GM21367 (cell line): ENCODE data around the gene PTH1R.
"Not testable (repeated sequence)": the region's sequence is repeated elsewhere in the genome, so short reads cannot be mapped to it uniquely, and the experiment has no call there.

Experiments used
- ATAC-seq: cut with Tn5 transposase; IDR thresholded peaks from one replicate; pipeline ENCODE4 v1.9.1; 2021; ENCODE audit not compliant: unreplicated experiment

Gene PTH1R

DNA sequence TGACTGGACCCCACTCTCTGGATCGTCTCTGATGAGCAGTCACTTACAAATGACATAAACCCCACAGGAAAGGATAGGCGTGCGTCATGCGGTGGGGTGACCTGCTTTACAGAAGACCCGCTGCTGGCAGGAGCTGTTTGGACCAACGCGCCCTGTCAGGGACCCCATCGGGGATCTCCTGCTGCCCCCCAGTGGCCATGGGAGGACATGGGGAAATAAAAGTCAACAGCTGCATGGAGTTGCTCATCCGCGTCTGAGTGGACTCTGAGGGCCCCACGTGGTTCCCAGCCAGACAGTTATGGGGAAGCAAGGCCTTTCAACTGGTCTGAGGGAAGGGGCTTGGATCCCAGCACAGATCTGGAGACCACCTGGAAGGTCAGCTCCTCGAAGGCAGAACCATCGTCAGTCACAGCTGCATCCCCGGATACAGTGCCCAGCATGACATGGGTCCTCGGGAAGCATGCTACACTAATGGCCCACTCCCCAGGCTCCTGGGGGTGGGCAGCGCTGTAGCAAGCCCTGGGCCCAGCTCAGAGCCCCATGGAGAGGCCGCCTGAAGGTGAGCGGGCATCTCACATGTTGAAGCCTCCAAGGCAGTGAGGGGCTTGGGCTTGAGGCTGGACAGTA lies 32.1 kb downstream of the PTH1R start:
- ATAC-seq = no peak

GRCh38 chr3:46910166-46910760 lies 32.7 kb downstream of the PTH1R start:
- ATAC-seq = no peak

DNA sequence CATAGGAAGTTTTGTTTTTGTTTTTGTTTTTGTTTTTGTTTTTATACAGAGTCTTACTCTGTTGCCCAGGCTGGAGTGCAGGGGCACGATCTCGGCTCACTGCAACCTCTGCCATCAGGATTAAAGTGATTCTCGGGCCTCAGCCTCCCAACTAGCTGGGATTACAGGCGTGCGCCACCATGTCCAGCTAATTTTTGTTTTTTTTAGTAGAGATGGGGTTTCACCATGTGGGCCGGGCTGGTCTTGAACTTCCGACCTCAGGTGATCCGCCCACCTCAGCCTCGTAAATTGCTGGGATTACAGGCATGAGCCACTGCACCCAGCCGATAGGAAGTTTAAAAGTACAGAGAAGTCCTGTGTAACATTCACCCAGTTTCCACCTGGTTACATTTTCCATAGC lies 33.4 kb downstream of the PTH1R start:
- not testable (repeated sequence) for ATAC-seq

- no peak for ATAC-seq
Measured at GRCh38 chr3:46912986-46913385, 35.5 kb downstream of the PTH1R start.

DNA sequence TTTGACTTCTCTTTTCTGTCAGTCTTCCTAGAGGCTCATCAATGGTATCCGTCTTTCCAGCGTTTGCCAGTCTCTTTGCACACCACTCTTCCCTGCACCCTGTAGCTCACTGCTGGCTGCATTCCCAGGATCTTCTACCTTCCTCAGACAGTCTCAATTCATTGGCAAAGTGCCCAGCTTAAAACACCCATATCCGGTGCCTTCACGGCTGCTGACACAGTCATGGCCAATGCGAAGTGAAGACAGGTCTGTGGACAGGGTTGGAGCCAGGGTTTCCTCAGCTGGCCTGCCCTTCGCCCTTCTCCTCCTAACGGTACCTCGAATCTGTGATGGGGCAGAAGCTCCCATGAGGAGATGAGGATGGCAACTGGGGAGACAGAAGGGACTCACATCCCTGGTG lies 36.1 kb downstream of the PTH1R start:
- ATAC-seq = no peak

DNA sequence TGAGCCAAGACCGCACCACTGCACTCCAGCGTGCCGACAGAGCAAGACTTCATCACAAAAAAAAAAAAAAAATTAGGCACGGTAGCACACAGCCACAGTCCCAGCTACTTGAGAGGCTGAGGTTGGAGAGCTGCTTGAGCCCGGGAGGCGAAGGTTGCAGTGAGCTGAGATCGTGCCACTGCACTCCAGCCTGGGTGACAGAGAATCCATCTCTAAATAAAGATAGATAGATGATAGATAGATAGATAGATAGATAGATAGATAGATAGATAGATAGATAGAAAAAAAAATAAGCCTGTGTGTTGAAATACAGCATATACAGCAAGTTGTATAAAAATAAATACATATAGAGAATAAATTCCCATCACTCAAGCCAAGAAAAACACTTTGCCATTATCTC lies 37.3 kb downstream of the PTH1R start:
- no peak for ATAC-seq

DNA sequence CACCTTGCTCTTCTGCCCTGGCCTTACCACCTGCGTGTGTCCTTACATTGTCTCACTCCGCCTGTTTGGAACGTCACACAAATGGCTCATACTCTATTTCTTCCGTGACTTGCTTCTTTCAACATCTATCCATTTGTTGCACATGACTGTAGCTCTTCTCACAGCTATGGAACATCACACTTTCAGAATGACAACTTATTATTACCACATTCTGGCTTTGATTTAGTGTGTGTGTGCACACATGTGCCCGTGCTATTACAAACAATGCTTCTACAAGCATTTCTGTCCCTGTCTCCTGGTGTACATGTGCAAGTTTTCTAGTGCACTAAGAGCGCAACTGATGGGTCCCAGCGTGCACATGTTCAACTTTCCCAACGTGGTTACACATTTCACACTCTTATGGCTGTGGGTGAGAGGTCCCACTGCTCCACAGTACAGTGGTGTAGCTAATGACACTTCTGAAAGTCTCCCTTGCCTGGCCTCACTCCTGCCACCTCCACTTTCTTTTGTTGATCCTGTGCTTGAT lies 37.8 kb downstream of the PTH1R start:
- ATAC-seq = no peak

DNA sequence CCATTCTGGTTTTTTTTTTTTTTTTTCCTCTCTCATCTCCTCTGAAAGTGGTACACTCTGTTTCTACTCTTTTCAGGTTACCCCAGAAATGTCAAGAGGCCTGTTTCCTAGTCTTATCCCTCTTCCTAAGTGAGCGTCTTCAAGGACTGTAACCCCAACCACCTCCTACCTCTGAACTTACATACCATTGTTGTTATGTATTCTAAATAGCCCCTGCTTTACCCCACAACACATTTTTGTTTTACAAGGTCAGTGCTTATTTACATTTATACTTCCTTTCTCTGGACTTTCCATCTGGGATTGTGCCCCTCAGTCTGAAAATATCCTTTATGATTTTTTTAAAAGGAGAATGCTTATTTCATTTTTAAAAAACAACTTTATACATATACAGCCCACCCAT lies 38.8 kb downstream of the PTH1R start:
- ATAC-seq = no peak

DNA sequence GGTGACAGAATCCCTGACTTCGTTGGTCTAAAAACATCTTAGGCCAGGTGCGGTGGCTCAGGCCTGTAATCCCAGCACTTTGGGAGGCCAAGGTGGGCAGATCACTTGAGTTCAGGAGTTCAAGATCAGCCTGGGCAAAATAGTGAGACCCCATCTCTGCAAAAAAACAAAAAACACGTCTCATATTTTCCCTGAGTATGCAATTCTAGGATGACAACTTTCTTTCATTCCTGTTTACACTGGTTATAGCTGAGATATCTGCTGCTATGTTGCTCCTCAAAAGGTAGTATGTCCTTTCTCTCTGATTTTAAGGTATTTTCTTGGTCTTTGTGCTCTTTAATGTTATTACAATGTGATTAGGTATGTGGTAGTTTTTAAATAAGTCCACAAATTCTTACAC lies 39.3 kb downstream of the PTH1R start:
- ATAC-seq = no peak

DNA sequence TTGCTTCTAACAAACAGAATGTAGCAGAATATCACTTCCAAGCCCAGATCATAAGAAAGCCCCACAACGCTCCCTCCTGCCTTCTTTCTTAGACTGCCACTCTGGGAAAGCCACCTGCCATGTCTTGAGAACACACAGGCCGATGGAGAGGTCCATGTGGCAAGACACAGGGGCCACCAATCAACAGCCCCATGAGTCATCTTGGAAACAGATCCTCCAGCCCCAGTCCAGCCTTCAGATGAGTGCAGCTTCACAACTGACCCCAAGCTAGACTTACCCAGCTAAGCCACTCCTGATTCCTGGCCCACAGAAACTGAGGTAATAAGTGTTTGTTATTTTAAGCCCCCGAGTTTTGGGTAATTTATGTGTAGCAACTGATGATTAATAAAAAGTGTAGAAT lies 39.7 kb downstream of the PTH1R start:
- ATAC-seq = no peak

DNA sequence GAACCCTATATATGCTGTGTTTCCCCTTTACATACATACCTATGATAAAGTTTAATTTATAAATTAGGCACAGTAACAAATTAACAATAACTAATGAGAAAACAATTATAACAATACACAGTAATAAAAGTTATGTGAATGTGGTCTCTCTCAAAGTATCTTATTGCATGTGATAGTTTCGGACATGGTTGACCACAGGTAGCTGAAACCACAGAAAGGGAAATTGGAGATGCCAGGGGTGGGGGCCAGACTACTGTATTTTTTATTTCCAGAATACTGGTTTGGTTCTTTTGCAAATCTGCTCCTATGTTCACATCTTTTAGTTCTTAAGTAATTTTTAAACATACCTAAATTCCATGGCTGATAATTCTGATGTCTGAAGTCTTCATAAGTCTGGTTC lies 40.7 kb downstream of the PTH1R start:
- no peak for ATAC-seq

- no peak for ATAC-seq
Measured at GRCh38 chr3:46918634-46919033, 41.1 kb downstream of the PTH1R start.

- ATAC-seq = no peak
Measured at GRCh38 chr3:46921041-46921440, 43.5 kb downstream of the PTH1R start.

GRCh38 chr3:46921871-46922271 lies 44.4 kb downstream of the PTH1R start:
- ATAC-seq = no peak

GRCh38 chr3:46922426-46922825 lies 44.9 kb downstream of the PTH1R start:
- no peak for ATAC-seq

DNA sequence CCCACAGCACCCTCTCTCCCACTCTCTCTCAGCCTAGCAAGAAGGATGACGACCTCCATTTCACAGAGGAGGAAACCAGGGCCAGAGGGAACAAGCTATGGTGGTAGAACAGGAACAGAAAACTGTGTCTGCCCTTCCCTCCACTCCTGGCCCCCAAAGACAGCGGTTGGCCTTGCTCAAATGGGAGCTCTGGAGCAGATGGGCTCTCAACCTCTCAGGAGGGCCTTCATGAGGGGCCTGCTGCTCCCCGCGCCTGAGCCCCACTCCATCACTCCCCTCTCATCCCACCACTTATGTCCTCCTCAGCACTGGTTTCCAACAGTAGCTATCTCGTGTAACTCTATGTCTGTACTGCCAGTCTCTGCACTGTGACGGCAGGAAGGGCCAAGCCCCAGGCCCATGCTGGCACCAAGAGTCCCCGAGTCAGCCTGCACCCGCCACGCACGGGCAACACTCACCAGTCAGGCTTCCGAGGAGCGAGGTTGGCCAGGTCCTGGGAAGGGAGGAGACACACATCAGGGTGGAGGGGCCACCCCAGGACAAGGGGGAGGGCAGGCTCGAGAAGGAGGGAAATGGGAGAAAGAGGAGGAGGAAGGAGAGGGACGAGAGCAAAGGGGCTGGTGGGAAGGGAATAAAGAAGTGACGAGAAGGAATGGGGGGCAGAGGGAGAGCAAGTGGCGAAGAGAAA lies 45.5 kb downstream of the PTH1R start:
- ATAC-seq = no peak

DNA sequence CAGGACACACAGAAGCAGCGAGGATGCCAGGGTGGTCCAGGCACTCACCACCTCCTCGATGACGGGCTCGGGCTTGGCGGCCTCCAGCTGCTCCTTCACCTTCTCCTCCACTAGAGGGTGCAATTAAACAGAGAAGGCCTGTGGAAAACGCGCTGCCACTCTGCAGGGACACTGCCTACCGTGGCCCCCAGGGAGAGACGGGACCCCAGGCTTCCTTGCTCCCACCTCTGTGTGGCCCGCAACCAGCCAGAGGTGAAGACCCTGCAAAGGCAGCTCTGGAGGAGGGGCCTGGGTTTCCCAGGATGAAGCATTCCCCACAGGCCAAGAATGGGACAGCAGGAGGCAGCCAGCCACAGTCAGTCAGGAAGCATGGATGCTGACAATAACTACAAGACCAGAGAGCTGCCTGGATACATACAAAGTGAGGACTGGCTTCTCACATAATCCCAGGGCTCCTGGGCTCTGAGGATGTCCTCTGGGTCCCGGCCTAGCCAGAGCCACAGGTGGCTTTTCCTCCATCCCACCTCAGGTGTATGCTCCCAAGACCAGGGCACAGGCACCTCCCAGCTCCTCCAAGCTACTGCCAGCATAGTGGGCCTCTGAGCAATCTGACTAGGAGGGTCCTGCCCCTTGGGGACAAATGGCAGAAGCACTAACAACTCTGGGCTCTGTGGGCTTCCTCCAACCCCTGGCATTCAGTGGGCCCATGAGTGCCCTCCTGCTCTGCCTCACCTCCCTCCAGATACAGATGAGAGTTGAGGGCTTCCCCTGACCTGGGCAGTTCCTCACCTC lies 46.2 kb downstream of the PTH1R start:
- ATAC-seq = no peak

GRCh38 chr3:46924921-46925584 lies 47.5 kb downstream of the PTH1R start:
- ATAC-seq = no peak

DNA sequence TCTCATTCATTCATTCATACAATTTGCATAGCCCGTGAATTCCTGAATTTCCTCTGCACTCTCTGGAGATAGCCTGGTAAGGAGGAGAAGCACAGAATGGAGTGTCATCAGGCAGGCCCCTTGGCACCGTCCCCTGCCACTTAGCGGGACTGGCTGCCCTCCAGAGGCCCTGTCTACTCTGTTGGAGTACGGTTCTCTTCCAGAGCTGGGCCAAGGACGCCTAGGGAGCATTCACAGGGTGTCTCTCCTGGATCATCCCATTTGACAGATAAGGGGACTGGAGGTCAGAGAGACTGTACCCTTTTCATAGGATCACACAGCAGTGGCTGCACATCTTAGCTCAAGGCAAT lies 48.0 kb downstream of the PTH1R start:
- no peak for ATAC-seq

DNA sequence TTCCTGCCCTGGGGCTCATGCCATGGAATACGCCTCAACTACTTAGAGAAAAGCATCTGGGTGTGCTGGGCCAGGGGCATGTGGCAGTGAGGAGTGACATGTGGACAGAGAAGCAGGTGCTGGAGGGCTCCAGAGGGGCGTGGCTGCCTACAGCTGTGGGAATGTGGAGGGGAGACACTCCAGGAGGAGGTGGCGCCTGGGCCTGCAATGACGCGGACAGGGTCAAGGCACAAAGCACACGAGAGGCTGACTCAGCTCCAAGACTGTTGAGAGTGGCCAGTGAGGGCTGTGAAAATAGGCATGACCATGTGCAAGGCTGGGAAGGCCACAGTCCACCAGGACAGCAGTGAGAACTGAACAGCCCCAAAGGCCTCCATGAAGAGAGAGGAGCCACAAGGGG lies 48.5 kb downstream of the PTH1R start:
- no peak for ATAC-seq

GRCh38 chr3:46926447-46926846 lies 48.9 kb downstream of the PTH1R start:
- ATAC-seq = no peak
